Anterior cingulate cortex (tissue), 58 donors: Measurements from ENCODE around the gene TMIGD2.
"Not testable (repeated sequence)": the region's sequence is repeated elsewhere in the genome, so short reads cannot be mapped to it uniquely, and the experiment has no call there.

Experiments
- DNase-seq, 58 donors: peaks; one replicate each; lab custom pipeline; 2025; lab: John Stamatoyannopoulos, UW

The TMIGD2 gene

DNA sequence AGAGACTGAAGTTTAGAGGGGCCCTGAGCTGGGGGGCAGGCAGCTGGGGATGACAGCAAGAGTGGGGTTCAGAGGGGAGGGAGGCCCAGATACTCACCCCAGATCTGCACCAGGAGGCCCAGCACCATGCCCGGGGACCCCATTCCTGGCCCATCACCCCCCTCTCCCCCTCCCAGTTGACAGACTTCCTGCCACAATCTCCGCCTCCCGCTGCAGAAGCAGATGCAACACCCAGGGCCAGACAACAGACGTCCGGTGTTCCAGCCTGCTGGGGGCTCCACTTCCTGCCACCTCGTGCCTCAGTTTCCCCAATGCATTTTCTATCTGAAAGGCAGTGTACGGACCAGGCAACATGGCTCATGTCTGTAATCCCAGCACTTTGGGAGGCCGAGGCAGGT, at the start of gene TMIGD2:
Gene TMIGD2 (minus strand): TSS at position 147 of the 398 bp plus-strand sequence. CDS start 4 bp downstream, at position 143.
- no peak for DNase-seq

GRCh38 chr19:4350726-4351125, 48.5 kb upstream of the TMIGD2 start:
- no peak for DNase-seq

GRCh38 chr19:4350111-4350510, 47.9 kb upstream of the TMIGD2 start:
- no peak for DNase-seq

DNA sequence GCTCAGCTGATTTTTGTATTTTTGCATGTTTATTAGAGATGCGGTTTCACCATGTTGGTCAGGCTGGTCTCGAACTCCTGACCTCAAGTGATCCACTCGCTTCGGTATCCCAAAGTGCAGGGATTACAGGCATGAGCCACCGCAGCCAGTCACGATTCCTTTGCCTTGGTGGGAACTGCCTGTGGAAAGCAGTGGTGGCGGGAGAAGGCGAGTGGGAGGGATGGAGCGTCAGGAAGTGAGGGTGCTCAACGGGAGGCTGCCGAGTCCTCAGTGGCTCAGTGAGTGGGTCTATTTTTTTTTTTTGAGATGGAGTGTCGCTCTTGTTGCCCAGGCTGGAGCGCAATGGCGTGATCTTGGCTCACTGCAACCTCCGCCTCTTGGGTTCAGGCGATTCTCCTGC, 47.0 kb upstream of the TMIGD2 start:
- peak in 1 of 58 donors; percentile 27 for DNase-seq

DNA sequence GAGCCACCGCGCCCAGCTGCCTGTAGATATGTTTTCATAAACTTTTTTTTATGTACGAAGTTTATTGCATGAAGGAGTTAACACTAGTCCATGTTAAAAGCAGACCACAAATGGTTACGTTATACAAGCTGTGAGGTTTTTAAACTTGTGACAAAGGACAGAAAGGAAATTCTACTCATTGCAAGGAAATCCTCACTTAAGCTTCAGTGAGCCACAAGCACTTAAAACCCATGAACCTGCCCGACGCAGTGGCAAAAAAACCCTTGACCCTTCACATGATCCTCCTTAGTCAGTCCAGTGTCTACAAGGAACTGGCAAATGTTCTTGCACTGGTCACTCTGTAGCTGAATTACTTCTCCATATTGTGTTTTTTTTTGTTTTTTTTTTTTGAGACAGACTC, 45.3 kb upstream of the TMIGD2 start:
- no peak for DNase-seq

GRCh38 chr19:4346020-4346383, 43.8 kb upstream of the TMIGD2 start:
- DNase-seq, result no peak

- no peak for DNase-seq
Measured at GRCh38 chr19:4345342-4346019, 43.3 kb upstream of the TMIGD2 start.

DNA sequence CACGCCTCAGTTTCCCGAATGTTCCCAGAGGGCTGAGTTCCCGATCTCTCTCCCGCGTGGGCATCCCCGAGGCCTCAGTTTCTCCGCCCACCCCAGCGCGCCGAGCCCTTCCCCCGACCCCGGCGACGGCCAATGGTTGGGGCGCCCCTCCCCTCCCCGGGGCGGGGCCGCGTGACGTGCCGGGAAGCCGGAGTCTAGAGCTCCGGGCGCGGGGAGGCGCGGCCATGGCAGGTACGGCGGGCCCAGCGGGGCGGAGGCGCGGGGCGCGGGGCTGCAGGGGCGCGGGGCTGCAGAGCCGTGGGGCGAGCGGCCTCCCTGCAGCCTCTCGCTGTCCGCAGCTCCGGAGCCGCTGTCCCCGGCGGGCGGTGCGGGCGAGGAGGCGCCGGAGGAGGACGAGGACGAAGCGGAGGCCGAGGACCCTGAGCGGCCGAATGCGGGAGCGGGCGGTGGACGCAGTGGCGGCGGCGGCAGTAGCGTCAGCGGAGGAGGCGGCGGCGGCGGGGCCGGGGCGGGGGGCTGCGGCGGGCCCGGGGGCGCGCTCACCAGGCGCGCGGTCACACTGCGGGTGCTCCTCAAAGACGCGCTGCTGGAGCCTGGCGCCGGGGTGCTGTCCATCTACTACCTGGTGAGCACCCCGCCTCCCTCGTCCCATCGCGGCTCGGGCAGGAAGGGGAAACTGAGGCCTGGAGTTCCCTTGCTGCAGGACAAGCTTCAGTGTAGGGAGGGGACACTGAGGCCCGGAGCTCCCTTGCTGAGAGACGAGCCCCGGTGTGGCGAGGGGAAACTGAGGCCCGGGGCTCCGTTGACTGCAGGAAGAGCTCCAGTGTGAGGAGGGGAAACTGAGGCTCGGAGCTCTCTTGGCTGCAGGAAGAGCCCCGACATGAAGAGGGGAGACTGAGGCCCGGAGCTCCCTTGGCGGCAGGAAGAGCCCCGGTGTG, 41.5 kb upstream of the TMIGD2 start, which contains the start of gene MPND:
Gene MPND (plus strand): TSS at position 193 of the 938 bp plus-strand sequence. CDS start 32 bp downstream, at position 225.
- DNase-seq, result peak; percentile 59 to 95 (median 90)

DNA sequence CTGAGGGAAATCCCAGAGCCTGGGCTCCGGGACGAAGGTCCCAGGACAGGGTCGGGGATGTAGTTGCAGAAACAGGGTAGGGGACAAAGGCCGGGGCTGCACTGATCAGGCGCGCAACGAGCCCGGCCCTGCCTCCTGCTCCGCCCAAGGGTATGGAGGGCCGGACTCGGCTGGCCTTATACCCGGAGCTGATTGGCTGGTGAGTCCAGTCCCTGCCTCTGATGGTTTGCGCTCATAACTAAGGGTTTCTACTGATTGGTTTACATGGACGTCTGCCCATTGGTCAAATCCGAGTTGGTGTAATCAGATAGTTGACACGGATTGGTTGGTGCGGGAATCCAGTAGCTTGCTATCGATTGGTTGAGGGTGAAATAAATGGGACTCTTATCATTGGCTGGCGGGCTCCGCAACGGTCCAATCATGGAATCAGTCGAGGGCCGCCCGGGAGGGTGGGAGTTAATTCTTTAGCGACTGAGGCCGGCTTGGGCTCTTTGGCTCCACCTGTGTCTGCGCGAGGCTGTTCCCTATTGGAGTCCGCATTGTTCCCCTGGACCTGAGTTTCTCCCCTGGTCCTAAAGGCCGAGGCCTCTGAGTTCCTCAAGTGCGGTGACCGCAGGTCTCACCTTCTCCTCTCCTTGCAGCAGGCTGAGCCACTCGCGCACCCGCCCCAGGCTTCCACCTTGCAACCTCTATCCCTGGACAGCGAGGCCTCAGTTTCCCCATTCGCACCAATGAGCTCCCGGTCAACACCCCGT, 40.6 kb upstream of the TMIGD2 start:
- peak; percentile 79 to 100 (median 98) for DNase-seq

DNA sequence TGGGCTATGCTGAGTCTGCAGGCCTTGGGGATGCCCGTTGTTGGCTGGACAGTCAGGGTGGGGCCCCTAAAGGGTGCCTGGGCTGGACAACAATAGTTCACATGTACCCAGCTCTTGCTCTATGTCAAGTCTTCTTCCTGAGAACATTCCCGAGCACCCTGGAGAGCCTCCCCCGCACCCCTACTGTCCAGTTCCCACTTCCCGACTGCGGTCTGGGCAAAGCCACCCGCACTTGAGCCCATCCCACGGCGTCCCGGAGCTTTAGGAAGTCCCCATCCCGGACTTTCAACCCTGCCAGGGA, 40.1 kb upstream of the TMIGD2 start:
- DNase-seq, result peak in 1 of 58 donors; percentile 74

DNA sequence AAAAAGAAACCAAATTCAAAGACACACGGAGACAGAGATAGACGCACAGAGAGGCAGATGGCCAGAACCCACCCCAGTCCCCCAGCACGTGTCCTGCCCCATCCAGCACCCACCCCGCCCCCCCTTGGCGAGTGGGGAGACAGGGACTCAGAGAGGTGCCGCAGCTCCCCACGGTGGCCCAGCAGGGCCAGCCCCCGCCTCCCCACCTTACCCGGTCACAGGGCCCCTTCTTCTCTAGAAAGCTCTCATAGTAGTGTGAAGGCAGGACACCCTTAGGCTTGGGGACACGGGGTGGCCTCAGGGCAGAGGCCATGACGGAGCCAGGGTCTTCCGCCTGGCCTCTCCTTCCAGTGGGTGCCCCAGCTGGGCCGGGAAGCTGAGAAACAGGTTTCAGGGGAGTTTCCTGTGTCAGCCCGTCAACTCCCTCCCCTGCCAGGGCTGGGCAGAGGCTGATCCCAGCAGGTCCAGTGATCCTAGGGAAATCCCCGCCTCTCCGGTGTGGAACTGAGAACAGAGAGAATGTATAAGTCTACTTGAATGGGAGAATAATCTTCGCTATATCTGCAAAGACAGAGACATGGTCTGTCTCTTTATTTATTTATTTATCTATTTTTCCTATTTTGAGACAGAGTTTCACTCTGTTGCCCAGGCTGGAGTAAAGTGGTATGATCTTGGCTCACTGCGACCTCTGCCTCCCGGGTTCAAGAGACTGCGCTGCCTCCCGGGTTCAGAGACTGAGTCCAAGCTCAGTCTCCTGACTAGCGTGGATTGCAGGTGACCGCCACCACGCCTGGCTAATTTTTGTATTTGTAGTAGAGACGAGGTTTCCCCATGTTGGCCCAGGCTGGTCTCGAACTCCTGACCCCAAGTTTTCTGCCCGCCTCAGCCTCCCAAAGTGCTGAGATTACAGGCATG, 36.5 kb upstream of the TMIGD2 start, which contains the start of gene STAP2:
Gene STAP2 (minus strand): TSS at position 387 of the 915 bp plus-strand sequence. CDS start 74 bp downstream, at position 313.
- no peak for DNase-seq

- no peak for DNase-seq
Measured at GRCh38 chr19:4337906-4338440, 35.8 kb upstream of the TMIGD2 start.

DNA sequence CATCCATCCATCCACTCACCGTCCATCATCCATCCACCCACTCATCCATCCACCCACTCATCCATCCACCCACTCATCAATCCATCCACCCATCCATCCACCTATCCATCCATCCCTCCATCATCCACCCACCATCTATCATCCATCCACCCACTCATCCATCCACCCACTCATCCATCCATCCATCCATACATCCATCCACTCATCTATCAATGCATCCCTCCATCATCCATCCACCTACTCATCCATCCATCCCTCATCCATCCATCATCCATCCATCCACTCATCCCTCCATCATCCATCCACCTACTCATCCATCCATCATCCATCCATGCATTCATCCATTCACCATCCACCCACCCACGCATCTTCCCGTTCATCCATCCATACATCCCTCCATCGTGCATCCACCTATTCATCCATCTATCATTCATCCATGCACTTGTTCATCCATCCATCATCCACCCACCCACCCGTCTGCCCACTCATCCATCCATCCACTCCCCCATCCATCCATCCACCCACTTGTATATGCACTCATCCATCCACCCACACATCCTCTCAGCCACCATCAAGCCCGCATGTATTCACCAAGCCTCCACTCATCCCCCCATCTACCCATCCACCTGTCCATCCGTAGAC, 32.9 kb upstream of the TMIGD2 start:
- no peak for DNase-seq

DNA sequence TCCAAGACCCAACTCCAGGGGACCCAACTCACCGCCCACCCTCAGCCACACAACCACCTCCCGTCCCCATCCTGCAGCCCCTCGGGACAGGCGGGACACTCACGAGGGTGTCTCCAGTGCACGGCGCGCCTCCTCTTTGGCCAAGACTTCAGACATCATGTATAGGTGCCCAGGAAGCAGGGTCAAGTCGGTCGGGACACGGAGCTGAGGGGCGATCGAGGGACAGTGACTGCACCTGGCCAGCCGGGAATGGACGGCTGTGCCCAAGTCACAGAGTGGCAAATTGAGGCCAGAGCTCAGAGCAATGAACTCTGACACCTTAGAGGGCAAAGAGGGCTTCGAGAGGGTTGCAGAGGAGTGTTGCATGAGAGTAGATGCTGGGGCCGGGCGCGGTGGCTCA, 27.7 kb upstream of the TMIGD2 start:
- DNase-seq, result no peak

- not testable (repeated sequence) for DNase-seq
Measured at GRCh38 chr19:4328991-4329681, 26.9 kb upstream of the TMIGD2 start.

DNA sequence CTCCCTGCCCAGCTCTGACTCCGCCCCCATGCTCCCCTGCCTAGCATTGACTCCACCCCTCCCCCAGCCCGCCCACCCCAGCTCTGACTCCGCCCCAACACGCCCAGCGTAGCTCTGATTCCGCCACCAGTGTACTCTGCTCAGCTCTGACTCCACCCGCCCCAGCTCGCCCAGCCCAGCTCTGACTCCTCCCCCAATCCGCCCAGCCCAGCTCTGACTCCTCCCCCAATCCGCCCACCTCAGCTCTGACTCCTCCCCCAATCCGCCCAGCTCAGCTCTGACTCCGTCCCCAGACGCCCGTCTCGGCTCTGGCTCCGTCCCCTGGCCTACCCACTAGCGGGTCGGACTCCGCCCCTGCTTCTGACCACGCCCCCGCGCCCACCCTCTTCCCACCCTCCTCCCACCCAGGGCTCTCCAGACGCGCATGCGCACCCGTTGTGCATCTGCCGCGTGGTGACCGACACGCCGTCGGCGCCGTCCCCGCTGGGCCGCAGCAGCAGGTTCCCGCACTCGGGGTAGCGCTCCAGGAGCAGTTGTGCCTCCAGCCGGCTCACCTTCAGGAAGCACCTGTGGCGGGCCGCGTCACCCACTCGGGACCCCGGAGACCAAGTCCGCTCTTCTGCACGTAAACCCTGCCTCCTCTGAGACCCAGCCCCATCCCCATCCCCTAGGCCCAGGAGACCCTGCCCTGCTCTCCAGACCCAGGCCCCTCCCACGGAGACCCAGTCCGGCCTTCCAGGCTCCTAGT, 26.2 kb upstream of the TMIGD2 start:
- DNase-seq, result peak; percentile 57 to 100 (median 96)

GRCh38 chr19:4327877-4328242, 25.7 kb upstream of the TMIGD2 start:
- DNase-seq, result peak in 1 of 58 donors; percentile 61
